Measurements from ENCODE around the gene LDLRAD3. TPM values are rescaled to one million over a fixed set of nuclear protein-coding genes. Genes with fewer than 3 reads are reported as not detected.

LDLRAD3 gene
- total and polyA plus RNA-seq, 4 experiments from 2014 or later, result not detected

DNA sequence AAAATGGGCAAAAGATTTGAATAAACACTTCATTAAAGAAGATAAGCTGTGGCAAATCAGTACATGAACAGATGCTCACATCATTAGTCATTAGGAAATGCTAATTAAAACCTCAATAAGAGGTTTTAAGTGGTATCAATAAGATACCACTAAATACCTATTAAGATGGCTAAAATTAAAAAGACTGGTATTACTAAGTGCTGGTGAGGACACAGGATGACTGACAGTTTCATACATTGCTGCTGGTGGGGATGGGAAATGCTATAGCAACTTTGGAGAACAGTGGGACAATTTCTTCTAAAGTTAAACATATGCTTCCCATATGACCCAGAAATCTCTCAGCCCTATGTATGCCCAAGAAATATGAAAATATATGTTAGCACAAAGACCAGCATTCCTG is 276.1 kb downstream of the LDLRAD3 start:
- H3K27ac Mint-ChIP-seq, result no peak overlapping the region
- H3K36me3 Mint-ChIP-seq, result peaks cover 0 to 3% of the 10 kb centered on the region in 2 donors
- peaks cover 0 to 24% (median 18%) of the 10 kb centered on the region in 8 donors for H3K9me3 Mint-ChIP-seq
- Histone ChIP-seq H3K27ac (ENCODE audit: low read depth, low read length) (no peak overlapping the region), H3K4me3 (ENCODE audit: low read length in 2 of 2) (no peak overlapping the region), H3K4me1 (ENCODE audit: insufficient read depth, low read length) (no peaks in the 10 kb centered on the region), H3K9me3 (ENCODE audit: control insufficient read depth in 1 of 2, low read length in 2 of 2) (peaks cover 0 to 7% of the 10 kb centered on the region in 2 donors), H3K27me3 (ENCODE audit: insufficient read depth, low read length) (no peaks in the 10 kb centered on the region), H3K36me3 (ENCODE audit: insufficient read depth, low read length) (no peaks in the 10 kb centered on the region)
- ChIA-PET CTCF (ENCODE audit: partially characterized antibody) (no interaction called here), POLR2A (ENCODE audit: partially characterized antibody) (no interaction called here)
- intact Hi-C loops (cut with micrococcal nuclease), result no loop called here
- H3K4me3 Mint-ChIP-seq, result no peak overlapping the region
- no peak for DNase-seq
- peaks cover 6 to 8% of the 10 kb centered on the region in 2 donors for H3K27me3 Mint-ChIP-seq
- no peaks in the 10 kb centered on the region for H3K4me1 Mint-ChIP-seq

DNA sequence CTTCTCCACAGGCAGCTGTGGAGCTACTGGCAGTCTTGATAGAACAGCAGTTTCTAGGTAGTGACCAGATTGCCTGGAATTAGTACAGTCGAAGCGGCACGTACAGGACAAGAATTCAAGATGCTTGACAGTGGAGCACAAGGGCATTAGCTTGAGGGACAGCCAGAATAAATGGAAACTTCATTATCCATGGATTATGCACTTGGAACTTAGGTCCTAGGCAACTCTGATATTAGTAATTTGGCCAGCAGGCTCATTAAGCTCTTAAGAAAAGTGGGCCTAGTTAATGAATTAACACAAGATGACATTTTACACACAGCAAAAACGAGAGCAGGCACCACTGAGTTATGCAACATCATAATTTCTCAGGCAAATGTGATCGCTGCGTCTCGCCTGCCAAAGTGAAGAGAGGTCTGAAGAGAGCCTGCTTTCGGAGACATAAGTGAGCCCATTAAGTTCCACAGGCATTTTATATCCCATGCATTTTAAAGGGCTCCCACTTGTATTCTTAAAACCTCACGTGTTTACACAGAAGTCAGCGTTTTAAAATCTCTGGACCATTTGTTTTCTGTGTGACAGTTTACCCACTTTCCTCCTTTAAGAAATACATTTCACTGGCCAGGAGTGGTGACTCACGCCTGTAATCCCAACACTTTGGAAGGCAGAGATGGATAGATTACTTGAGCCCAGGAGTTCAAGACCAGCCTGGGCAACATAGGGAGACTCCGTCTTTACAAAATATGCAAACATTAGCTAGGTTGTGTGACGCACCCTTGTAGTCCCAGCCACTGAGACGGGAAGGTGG is 279.2 kb downstream of the LDLRAD3 start:
- CTCF ChIA-PET (ENCODE audit: partially characterized antibody), result no interaction called here
- POLR2A ChIA-PET (ENCODE audit: partially characterized antibody), result no interaction called here

DNA sequence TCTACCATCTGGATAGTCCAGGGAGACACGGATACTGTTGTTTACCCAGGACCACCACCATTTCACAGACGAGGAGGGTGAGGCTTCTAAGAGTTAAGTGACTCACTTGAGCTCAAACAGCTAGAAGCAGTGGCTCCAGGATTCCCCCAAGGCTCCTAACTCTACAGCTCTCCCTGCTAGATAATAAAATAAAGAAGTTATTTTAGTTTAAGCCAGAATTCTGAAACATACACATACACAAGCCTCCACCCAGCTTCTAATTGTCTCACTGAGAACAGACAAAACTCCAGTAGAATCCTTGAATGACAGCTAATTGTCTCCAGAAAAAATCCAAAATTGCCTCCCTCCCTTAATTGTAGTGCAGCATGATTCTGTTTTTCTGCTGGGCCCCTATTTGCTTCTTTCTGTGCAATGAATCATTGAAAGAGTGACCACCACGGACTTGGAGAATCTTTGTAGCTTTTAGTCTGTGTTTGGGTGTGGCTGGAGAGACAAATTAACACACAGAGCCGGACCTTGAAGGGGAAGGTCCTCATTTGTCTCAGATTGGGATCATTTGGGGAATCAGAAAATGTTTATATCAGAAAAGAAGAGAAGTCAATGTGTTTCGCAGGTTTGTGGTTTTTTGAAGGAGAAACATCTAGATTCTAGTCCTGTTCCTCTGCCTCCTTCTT is 280.5 kb downstream of the LDLRAD3 start:
- H3K9me3 Mint-ChIP-seq, result peaks cover 0 to 13% (median 10%) of the 10 kb centered on the region in 8 donors
- CTCF ChIA-PET (ENCODE audit: partially characterized antibody), result no interaction called here
- H3K9me3 ChIP-seq (ENCODE audit: control insufficient read depth in 1 of 2, low read length in 2 of 2), result peaks cover 0 to 7% of the 10 kb centered on the region in 2 donors
- peaks cover 0 to 2% of the 10 kb centered on the region in 2 donors for H3K27me3 Mint-ChIP-seq
- intact Hi-C loops (cut with micrococcal nuclease), result no loop called here
- no peaks in the 10 kb centered on the region for H3K27me3 ChIP-seq (ENCODE audit: insufficient read depth, low read length)
- no peak overlapping the region for H3K27ac Mint-ChIP-seq
- H3K36me3 Mint-ChIP-seq, result no peaks in the 10 kb centered on the region
- H3K36me3 ChIP-seq (ENCODE audit: insufficient read depth, low read length), result no peaks in the 10 kb centered on the region
- POLR2A ChIA-PET (ENCODE audit: partially characterized antibody), result no interaction called here
- no peak overlapping the region for H3K4me3 Mint-ChIP-seq
- no peak overlapping the region for H3K27ac ChIP-seq (ENCODE audit: low read depth, low read length)
- no peak overlapping the region for H3K4me3 ChIP-seq (ENCODE audit: low read length in 2 of 2)
- no peaks in the 10 kb centered on the region for H3K4me1 Mint-ChIP-seq
- no peak for DNase-seq
- no peaks in the 10 kb centered on the region for H3K4me1 ChIP-seq (ENCODE audit: insufficient read depth, low read length)

More for the DNA sequence above, 279.2 kb downstream of the LDLRAD3 start:
- H3K4me1 ChIP-seq (ENCODE audit: insufficient read depth, low read length), result no peaks in the 10 kb centered on the region
- DNase-seq, result no peak
- Mint-ChIP-seq H3K27me3 (peaks cover 0 to 2% of the 10 kb centered on the region in 2 donors), H3K9me3 (peaks cover 0 to 20% (median 13%) of the 10 kb centered on the region in 8 donors), H3K36me3 (no peaks in the 10 kb centered on the region), H3K4me3 (no peak overlapping the region), H3K27ac (no peak overlapping the region), H3K4me1 (no peaks in the 10 kb centered on the region)
- H3K9me3 ChIP-seq (ENCODE audit: control insufficient read depth in 1 of 2, low read length in 2 of 2), result peaks cover 0 to 7% of the 10 kb centered on the region in 2 donors
- H3K4me3 ChIP-seq (ENCODE audit: low read length in 2 of 2), result no peak overlapping the region
- no peaks in the 10 kb centered on the region for H3K27me3 ChIP-seq (ENCODE audit: insufficient read depth, low read length)
- intact Hi-C loops (cut with micrococcal nuclease), result no loop called here
- no peak overlapping the region for H3K27ac ChIP-seq (ENCODE audit: low read depth, low read length)
- H3K36me3 ChIP-seq (ENCODE audit: insufficient read depth, low read length), result no peaks in the 10 kb centered on the region

DNA sequence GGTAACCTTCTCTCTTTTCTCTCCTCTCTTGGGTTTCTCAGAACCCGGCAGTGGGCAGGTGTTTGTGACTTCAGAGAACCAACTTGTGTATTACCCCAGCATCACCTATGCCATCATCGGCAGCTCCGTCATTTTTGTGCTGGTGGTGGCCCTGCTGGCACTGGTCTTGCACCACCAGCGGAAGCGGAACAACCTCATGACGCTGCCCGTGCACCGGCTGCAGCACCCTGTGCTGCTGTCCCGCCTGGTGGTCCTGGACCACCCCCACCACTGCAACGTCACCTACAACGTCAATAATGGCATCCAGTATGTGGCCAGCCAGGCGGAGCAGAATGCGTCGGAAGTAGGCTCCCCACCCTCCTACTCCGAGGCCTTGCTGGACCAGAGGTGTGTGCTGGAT is 283.2 kb downstream of the LDLRAD3 start:
- Histone ChIP-seq H3K36me3 (ENCODE audit: insufficient read depth, low read length) (no peaks in the 10 kb centered on the region), H3K27ac (ENCODE audit: low read depth, low read length) (no peak overlapping the region), H3K27me3 (ENCODE audit: insufficient read depth, low read length) (no peaks in the 10 kb centered on the region), H3K9me3 (ENCODE audit: control insufficient read depth in 1 of 2, low read length in 2 of 2) (no peaks in the 10 kb centered on the region), H3K4me3 (ENCODE audit: low read length in 2 of 2) (no peak overlapping the region), H3K4me1 (ENCODE audit: insufficient read depth, low read length) (no peaks in the 10 kb centered on the region)
- CTCF ChIA-PET (ENCODE audit: partially characterized antibody), result no interaction called here
- Mint-ChIP-seq H3K27ac (no peak overlapping the region), H3K36me3 (no peaks in the 10 kb centered on the region), H3K27me3 (peaks cover 3 to 4% of the 10 kb centered on the region in 2 donors), H3K4me1 (no peaks in the 10 kb centered on the region), H3K9me3 (no peaks in the 10 kb centered on the region), H3K4me3 (no peak overlapping the region)
- DNase-seq, result no peak
- POLR2A ChIA-PET (ENCODE audit: partially characterized antibody), result no interaction called here
- intact Hi-C loops (cut with micrococcal nuclease), result no loop called here

DNA sequence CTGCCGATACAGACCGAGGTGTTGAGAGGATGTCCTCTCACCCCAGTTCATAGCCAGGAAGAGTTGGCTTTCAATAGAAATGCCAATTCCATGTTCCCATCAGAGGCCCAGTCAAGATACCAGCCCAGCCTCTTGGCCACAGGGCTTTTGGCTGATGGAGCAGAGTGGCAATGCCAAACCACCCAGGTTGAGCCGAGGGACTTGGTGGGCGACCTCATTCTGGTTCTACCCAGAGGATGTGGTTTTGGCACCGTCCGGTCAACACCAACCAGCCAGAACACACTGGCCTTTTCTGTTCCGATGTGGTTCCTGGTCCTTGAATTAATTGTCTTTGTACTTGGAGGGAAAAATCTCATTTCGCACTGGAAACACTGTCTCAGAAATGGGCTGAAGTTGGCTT is 284.8 kb downstream of the LDLRAD3 start:
- no peaks in the 10 kb centered on the region for H3K4me1 Mint-ChIP-seq
- POLR2A ChIA-PET (ENCODE audit: partially characterized antibody), result no interaction called here
- H3K4me3 Mint-ChIP-seq, result no peak overlapping the region
- Histone ChIP-seq H3K9me3 (ENCODE audit: control insufficient read depth in 1 of 2, low read length in 2 of 2) (no peaks in the 10 kb centered on the region), H3K4me3 (ENCODE audit: low read length in 2 of 2) (no peak overlapping the region), H3K36me3 (ENCODE audit: insufficient read depth, low read length) (no peaks in the 10 kb centered on the region), H3K4me1 (ENCODE audit: insufficient read depth, low read length) (no peaks in the 10 kb centered on the region), H3K27me3 (ENCODE audit: insufficient read depth, low read length) (no peaks in the 10 kb centered on the region), H3K27ac (ENCODE audit: low read depth, low read length) (no peak overlapping the region)
- H3K27me3 Mint-ChIP-seq, result peaks cover 5 to 6% of the 10 kb centered on the region in 2 donors
- DNase-seq, result no peak
- no peaks in the 10 kb centered on the region for H3K36me3 Mint-ChIP-seq
- CTCF ChIA-PET (ENCODE audit: partially characterized antibody), result no interaction called here
- H3K27ac Mint-ChIP-seq, result no peak overlapping the region
- intact Hi-C loops (cut with micrococcal nuclease), result no loop called here
- no peaks in the 10 kb centered on the region for H3K9me3 Mint-ChIP-seq

DNA sequence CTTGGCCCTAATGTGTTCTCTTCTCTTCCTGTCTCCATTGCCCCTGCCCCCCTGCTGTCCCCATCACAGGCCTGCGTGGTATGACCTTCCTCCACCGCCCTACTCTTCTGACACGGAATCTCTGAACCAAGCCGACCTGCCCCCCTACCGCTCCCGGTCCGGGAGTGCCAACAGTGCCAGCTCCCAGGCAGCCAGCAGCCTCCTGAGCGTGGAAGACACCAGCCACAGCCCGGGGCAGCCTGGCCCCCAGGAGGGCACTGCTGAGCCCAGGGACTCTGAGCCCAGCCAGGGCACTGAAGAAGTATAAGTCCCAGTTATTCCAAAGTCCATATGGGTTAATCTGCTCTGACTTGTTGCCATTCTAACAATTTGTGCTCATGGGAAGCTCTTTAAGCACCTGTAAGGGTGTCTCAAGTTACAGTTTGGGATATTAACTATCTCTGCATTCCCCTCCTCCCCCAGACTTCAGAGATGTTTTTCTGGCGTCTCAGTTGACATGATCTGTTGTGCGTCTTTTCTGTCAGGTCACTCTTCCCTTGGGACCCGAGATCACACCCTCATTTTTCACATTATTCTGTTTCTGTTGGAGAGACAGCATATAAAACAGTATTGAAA is 285.3 kb downstream of the LDLRAD3 start:
- intact Hi-C loops (cut with micrococcal nuclease), result no loop called here
- POLR2A ChIA-PET (ENCODE audit: partially characterized antibody), result no interaction called here
- Histone ChIP-seq H3K4me3 (ENCODE audit: low read length in 2 of 2) (no peak overlapping the region), H3K27ac (ENCODE audit: low read depth, low read length) (no peak overlapping the region), H3K4me1 (ENCODE audit: insufficient read depth, low read length) (no peaks in the 10 kb centered on the region), H3K9me3 (ENCODE audit: control insufficient read depth in 1 of 2, low read length in 2 of 2) (no peaks in the 10 kb centered on the region), H3K27me3 (ENCODE audit: insufficient read depth, low read length) (no peaks in the 10 kb centered on the region), H3K36me3 (ENCODE audit: insufficient read depth, low read length) (no peaks in the 10 kb centered on the region)
- Mint-ChIP-seq H3K4me1 (no peaks in the 10 kb centered on the region), H3K9me3 (no peaks in the 10 kb centered on the region), H3K27ac (no peak overlapping the region), H3K36me3 (no peaks in the 10 kb centered on the region), H3K4me3 (no peak overlapping the region), H3K27me3 (peaks cover 5 to 6% of the 10 kb centered on the region in 2 donors)
- CTCF ChIA-PET (ENCODE audit: partially characterized antibody), result no interaction called here
- DNase-seq, result no peak

DNA sequence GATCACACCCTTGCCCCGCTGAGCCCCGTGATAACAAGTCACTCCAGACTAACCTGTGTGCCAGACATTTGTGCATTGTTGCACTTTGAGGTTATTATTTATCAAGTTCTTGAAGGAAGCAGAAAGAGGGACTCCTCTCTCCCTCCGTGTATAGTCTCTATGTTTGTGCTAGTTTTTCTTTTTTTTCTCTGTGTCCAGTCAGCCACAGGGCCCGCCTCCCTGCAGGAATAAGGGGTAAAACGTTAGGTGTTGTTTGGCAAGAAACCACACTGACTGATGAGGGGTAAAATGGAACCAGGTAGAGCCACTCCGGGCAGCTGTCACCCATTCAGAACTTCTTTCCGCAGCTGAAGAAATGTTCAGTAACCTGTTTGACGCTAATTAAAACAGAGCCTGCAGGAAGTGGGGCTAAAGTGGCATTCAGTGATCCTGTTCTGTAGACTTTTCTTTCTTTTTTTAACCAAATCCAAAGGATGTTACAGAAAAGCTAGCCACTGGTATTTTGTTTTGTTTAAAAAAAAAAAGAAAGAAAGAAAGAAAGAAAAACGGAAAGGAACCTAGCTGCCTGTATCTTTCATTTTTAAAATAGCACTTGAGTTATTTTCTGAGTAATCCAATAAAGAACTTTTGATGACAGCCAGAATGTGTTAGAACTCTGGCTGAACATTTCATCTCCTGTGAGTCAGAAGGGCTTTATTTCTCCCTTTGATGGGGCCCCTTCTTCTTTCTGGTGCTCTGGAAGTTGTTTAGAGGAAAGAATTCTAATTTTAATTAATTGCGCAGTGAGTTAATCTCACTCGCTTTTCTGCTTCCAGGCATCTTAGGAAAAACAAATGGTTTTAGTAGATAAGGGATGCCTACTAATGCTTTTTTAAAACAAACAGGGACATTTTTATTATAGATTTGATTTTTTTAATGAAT is 287.2 kb downstream of the LDLRAD3 start:
- Mint-ChIP-seq H3K36me3 (no peaks in the 10 kb centered on the region), H3K27ac (no peak overlapping the region), H3K4me3 (no peak overlapping the region), H3K4me1 (no peaks in the 10 kb centered on the region), H3K27me3 (peaks cover 6 to 7% of the 10 kb centered on the region in 2 donors), H3K9me3 (no peaks in the 10 kb centered on the region)
- intact Hi-C loops (cut with micrococcal nuclease), result no loop called here
- Histone ChIP-seq H3K27me3 (ENCODE audit: insufficient read depth, low read length) (no peaks in the 10 kb centered on the region), H3K9me3 (ENCODE audit: control insufficient read depth in 1 of 2, low read length in 2 of 2) (no peaks in the 10 kb centered on the region), H3K4me1 (ENCODE audit: insufficient read depth, low read length) (no peaks in the 10 kb centered on the region), H3K36me3 (ENCODE audit: insufficient read depth, low read length) (no peaks in the 10 kb centered on the region), H3K27ac (ENCODE audit: low read depth, low read length) (no peak overlapping the region), H3K4me3 (ENCODE audit: low read length in 2 of 2) (no peak overlapping the region)
- no peak for DNase-seq
- ChIA-PET POLR2A (ENCODE audit: partially characterized antibody) (no interaction called here), CTCF (ENCODE audit: partially characterized antibody) (no interaction called here)

Measured in CD4-positive, alpha-beta memory T cell (primary cell).